ENCODE measurements around the gene SOWAHA. TPM values are rescaled to one million over a fixed set of nuclear protein-coding genes. Genes with fewer than 3 reads are reported as not detected.

The SOWAHA gene
- polyA plus RNA-seq, 2 of the 4 experiments (the other 2 are of a cell fraction): 0.06 to 0.10 TPM

GRCh38 chr5:132778856-132779255 lies 34.2 kb upstream of the SOWAHA start:
- Histone ChIP-seq H3K4me3 (no peak overlapping the region), H3K4me2 (no peak overlapping the region), H3K4me1 (peaks cover 7% of the 10 kb centered on the region), H3K27ac (no peak overlapping the region), H3K9me3 (no peaks in the 10 kb centered on the region)
- POLR2A ChIA-PET: no interaction called here
- WGBS (ENCODE audit: missing lambda C conversion rate): 81% methylated on average over 5 of the region's 5 CpGs
- FAIRE-seq (no peak), ATAC-seq (no peak), DNase-seq (ENCODE audit: low read depth in 1 of 2, low spot score in 1 of 2) (no peak)
- CTCF ChIA-PET: interaction anchor here (0.6 to 2.5 kb wide), 4 partner anchors 17 to 51 kb away, joined by 3 to 7 read pairs (median 4); partner anchors contain the start of genes SHROOM1 and SOWAHA
- TF ChIP-seq KDM5A (IDR thresholded peaks at IDR 0.05) (no peak), NR3C1 (IDR thresholded peaks at IDR 0.05) (no peak)

DNA sequence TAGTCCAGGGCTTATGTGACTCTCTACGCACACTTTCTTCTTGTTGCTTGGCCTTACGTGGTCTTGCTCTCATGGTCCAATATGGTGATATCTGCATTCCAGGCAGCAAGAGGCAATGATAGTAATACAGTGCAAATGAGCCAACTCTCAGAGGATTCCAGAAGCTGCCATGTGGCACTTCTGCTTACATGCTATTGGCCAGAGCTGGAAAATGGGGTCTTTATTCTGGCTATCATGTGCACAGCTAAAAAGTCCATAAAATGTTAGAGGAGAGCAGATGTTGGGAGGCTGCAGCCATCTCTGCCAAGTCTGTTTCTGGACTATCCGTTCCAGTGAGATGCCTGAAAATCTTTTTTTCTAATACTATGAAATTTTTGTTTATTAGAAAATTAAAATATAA lies 33.1 kb upstream of the SOWAHA start:
- Histone ChIP-seq H3K4me3 (no peak overlapping the region), H3K27ac (no peak overlapping the region), H3K4me2 (no peak overlapping the region), H3K4me1 (peaks cover 7% of the 10 kb centered on the region), H3K9me3 (no peaks in the 10 kb centered on the region)
- POLR2A ChIA-PET: no interaction called here
- WGBS (ENCODE audit: missing lambda C conversion rate): 88% methylated on average over 3 of the region's 3 CpGs
- FAIRE-seq: no peak
- no peak for ATAC-seq
- DNase-seq (ENCODE audit: low read depth in 1 of 2, low spot score in 1 of 2): no peak
- CTCF ChIA-PET: no interaction called here
- TF ChIP-seq ZFP36 (IDR thresholded peaks at IDR 0.05; ENCODE audit: borderline replicate concordance, partially characterized antibody) (no peak), FOSL2 (IDR thresholded peaks at IDR 0.05) (no peak), FOSL2 (CRISPR knock-in tag; IDR thresholded peaks at IDR 0.05) (no peak), RAD21 (conservative IDR thresholded peaks at IDR 0.05 in 1 of 2, IDR thresholded peaks at IDR 0.05 in 1 of 2) (no peak), HOXB13 (CRISPR knock-in tag; IDR thresholded peaks at IDR 0.05; ENCODE audit: low read depth) (no peak), HOXA7 (CRISPR knock-in tag; IDR thresholded peaks at IDR 0.05) (no peak), POLR2AphosphoS2 (conservative IDR thresholded peaks at IDR 0.05; ENCODE audit: low read length) (no peak), GATA3 (IDR thresholded peaks at IDR 0.05; ENCODE audit: borderline replicate concordance) (no peak), EP300 (IDR thresholded peaks at IDR 0.05) (no peak), ZSCAN20 (CRISPR knock-in tag; IDR thresholded peaks at IDR 0.05) (no peak), KDM5A (IDR thresholded peaks at IDR 0.05) (no peak), ZC3H11A (IDR thresholded peaks at IDR 0.05) (no peak), BCL3 (IDR thresholded peaks at IDR 0.05) (no peak)
- TF ChIP-seq, protein P1, sequence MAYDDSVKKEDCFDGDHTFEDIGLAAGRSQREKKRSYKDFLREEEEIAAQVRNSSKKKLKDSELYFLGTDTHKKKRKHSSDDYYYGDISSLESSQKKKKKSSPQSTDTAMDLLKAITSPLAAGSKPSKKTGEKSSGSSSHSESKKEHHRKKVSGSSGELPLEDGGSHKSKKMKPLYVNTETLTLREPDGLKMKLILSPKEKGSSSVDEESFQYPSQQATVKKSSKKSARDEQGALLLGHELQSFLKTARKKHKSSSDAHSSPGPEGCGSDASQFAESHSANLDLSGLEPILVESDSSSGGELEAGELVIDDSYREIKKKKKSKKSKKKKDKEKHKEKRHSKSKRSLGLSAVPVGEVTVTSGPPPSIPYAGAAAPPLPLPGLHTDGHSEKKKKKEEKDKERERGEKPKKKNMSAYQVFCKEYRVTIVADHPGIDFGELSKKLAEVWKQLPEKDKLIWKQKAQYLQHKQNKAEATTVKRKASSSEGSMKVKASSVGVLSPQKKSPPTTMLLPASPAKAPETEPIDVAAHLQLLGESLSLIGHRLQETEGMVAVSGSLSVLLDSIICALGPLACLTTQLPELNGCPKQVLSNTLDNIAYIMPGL (CRISPR knock-in tag; IDR thresholded peaks at IDR 0.05; ENCODE audit: borderline replicate concordance): no peak

DNA sequence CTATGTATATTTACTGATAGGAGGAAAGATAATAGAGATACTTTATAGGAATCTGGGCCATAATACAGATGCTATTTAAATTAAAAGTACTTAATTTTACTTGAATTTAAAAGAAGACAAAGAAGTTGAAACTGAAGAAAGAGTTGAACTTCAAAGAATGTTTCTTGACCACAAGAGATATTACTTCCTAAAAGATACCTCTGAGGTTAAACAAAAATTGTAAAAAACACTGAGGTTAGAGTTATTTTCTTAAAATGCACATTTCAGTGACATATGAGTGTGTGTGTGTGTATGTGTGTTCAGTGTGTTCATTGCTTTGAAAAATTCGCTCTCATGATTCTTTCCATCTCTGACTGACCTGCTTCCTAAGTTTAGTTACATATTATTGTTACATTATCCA lies 32.5 kb upstream of the SOWAHA start:
- no peaks in the 10 kb centered on the region for H3K9me3 ChIP-seq
- WGBS (ENCODE audit: missing lambda C conversion rate): 87% methylated on average over 1 of the region's 1 CpG
- FAIRE-seq: no peak
- no peak overlapping the region for H3K4me3 ChIP-seq
- CTCF ChIA-PET: interaction anchor here (0.8 to 1.0 kb wide), 2 partner anchors 8 to 49 kb away, joined by 3 read pairs; partner anchors contain the start of gene SHROOM1
- no peak overlapping the region for H3K4me2 ChIP-seq
- no peak for DNase-seq (ENCODE audit: low read depth in 1 of 2, low spot score in 1 of 2)
- ATAC-seq: no peak
- peaks cover 6% of the 10 kb centered on the region for H3K4me1 ChIP-seq
- POLR2A ChIA-PET: no interaction called here
- no peak overlapping the region for H3K27ac ChIP-seq
- TF ChIP-seq RARB (CRISPR knock-in tag; IDR thresholded peaks at IDR 0.05): no peak
- TF ChIP-seq CHD2 (IDR thresholded peaks at IDR 0.05; ENCODE audit: low read length, partially characterized antibody): no peak
- no peak for TF ChIP-seq HDAC2 (IDR thresholded peaks at IDR 0.05)
- TF ChIP-seq CBX8 (IDR thresholded peaks at IDR 0.05): no peak
- TF ChIP-seq NFE2L2 (conservative IDR thresholded peaks at IDR 0.05; ENCODE audit: low read length): no peak
- no peak for TF ChIP-seq HES2 (IDR thresholded peaks at IDR 0.05)
- TF ChIP-seq MAZ (IDR thresholded peaks at IDR 0.05; ENCODE audit: borderline replicate concordance, low read depth, low read length): no peak
- TF ChIP-seq JUN (IDR thresholded peaks at IDR 0.05): no peak
- no peak for TF ChIP-seq USF2 (IDR thresholded peaks at IDR 0.05)
- no peak for TF ChIP-seq RNF2 (IDR thresholded peaks at IDR 0.05; ENCODE audit: borderline replicate concordance, low read depth)
- no peak for TF ChIP-seq FOXS1 (CRISPR knock-in tag; IDR thresholded peaks at IDR 0.05)
- no peak for TF ChIP-seq JUNB (IDR thresholded peaks at IDR 0.05)
- TF ChIP-seq KDM5A (IDR thresholded peaks at IDR 0.05): no peak
- no peak for TF ChIP-seq HEYL (CRISPR knock-in tag; IDR thresholded peaks at IDR 0.05)
- TF ChIP-seq ELK1 (IDR thresholded peaks at IDR 0.05; ENCODE audit: low read depth, low read length): no peak
